ENCODE results near the gene COASY.
"Not testable (repeated sequence)": the region's sequence is repeated elsewhere in the genome, so short reads cannot be mapped to it uniquely, and the experiment has no call there.

Gene COASY

GRCh38 chr17:42537826-42538451 lies 24.0 kb upstream of the COASY start:
- H3K4me3 ChIP-seq (ENCODE audit: low read length), result no peak overlapping the region
- no peak for TF ChIP-seq ZNF274 (IDR thresholded peaks at IDR 0.05; ENCODE audit: low read depth, low read length)

GRCh38 chr17:42538482-42538881 lies 23.5 kb upstream of the COASY start:
- no peak for TF ChIP-seq ZNF274 (IDR thresholded peaks at IDR 0.05; ENCODE audit: low read depth, low read length)
- no peak overlapping the region for H3K4me3 ChIP-seq (ENCODE audit: low read length)

GRCh38 chr17:42540558-42540957 lies 21.4 kb upstream of the COASY start:
- H3K4me3 ChIP-seq (ENCODE audit: low read length), result not testable (repeated sequence)

- TF ChIP-seq ZNF274 (IDR thresholded peaks at IDR 0.05; ENCODE audit: low read depth, low read length), result no peak
- H3K4me3 ChIP-seq (ENCODE audit: low read length), result no peak overlapping the region
These were observed 20.7 kb upstream of the COASY start for GRCh38 chr17:42541041-42541833.

DNA sequence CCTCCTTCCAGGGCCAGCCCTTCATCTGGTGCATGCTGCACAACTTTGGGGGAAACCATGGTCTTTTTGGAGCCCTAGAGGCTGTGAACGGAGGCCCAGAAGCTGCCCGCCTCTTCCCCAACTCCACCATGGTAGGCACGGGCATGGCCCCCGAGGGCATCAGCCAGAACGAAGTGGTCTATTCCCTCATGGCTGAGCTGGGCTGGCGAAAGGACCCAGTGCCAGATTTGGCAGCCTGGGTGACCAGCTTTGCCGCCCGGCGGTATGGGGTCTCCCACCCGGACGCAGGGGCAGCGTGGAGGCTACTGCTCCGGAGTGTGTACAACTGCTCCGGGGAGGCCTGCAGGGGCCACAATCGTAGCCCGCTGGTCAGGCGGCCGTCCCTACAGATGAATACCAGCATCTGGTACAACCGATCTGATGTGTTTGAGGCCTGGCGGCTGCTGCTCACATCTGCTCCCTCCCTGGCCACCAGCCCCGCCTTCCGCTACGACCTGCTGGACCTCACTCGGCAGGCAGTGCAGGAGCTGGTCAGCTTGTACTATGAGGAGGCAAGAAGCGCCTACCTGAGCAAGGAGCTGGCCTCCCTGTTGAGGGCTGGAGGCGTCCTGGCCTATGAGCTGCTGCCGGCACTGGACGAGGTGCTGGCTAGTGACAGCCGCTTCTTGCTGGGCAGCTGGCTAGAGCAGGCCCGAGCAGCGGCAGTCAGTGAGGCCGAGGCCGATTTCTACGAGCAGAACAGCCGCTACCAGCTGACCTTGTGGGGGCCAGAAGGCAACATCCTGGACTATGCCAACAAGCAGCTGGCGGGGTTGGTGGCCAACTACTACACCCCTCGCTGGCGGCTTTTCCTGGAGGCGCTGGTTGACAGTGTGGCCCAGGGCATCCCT lies 18.5 kb upstream of the COASY start:
- TF ChIP-seq ZNF274 (IDR thresholded peaks at IDR 0.05; ENCODE audit: low read depth, low read length), result no peak
- H3K4me3 ChIP-seq (ENCODE audit: low read length), result no peak overlapping the region

DNA sequence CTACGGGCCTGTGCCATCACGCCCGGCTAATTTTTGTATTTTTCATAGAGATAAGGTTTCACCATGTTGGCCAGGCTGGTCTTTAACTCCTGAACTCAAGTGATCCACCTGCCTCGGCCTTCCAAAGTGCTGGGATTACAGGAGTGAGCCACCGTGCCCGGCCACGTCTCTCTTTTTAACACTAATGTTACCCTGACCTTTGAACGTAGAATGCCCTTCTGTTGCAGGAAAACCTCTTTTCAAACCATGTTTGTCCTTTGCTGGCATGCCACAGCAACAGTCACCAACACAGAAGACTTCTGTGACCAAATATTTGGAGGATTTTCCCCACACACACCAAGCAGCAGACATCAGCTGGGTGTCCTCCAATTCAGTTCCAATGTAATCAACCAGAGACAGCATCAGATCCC lies 17.1 kb upstream of the COASY start:
- TF ChIP-seq ZNF274 (IDR thresholded peaks at IDR 0.05; ENCODE audit: low read depth, low read length), result no peak

GRCh38 chr17:42545755-42546505 lies 16.0 kb upstream of the COASY start:
- not testable (repeated sequence) for H3K4me3 ChIP-seq (ENCODE audit: low read length)

More for the DNA sequence above, 17.1 kb upstream of the COASY start:
- no peak overlapping the region for H3K4me3 ChIP-seq (ENCODE audit: low read length)

DNA sequence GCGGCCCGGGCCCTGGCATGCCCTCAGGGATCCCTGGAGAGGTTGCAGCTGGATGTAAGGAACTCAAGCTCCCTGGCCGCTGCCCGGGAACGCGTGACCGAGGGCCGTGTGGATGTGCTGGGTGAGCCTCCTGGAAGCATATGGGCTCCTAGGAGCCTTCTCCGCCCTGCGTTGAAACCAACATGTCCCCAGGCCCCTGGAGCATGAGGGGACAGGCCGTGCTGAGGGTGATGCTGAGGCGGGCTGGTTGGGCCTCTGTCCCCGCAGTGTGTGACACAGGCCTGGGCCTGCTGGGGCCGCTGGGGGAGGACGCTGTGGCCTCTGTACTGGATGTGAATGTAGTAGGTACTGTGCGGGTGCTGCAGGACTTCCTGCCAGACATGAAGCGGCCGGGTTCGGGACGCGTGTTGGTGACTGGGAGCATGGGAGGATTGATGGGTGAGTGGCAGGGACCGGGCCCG lies 14.9 kb upstream of the COASY start:
- no peak for TF ChIP-seq ZNF274 (IDR thresholded peaks at IDR 0.05; ENCODE audit: low read depth, low read length)
- H3K4me3 ChIP-seq (ENCODE audit: low read length), result no peak overlapping the region

DNA sequence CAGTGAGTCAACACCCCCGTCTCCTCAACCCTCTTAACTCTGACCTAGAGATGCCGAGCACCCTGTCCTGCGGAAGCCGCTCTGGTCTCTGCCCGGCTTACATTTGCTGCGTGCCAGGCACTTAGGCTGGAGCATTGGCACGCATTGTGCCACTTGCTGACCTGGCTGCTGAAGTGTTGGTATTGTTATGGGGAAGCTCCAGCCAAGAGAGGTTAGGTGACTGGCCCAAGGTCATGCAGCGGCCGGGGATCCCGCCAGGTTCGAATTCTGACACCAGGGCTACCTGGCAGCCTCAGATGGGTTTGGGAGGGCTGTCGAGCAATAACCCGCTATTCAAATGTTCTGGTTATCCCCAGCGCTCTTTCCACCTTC lies 14.3 kb upstream of the COASY start:
- no peak overlapping the region; the same call in 1 of the 2 replicates for H3K4me3 ChIP-seq (ENCODE audit: low read length)
- no peak for TF ChIP-seq ZNF274 (IDR thresholded peaks at IDR 0.05; ENCODE audit: low read depth, low read length)

GRCh38 chr17:42548070-42548837 lies 13.7 kb upstream of the COASY start:
- no peak for TF ChIP-seq ZNF274 (IDR thresholded peaks at IDR 0.05; ENCODE audit: low read depth, low read length)
- peak overlapping the region; percentile 20; the same call in 1 of the 2 replicates for H3K4me3 ChIP-seq (ENCODE audit: low read length)

GRCh38 chr17:42548993-42549755 lies 12.8 kb upstream of the COASY start:
- TF ChIP-seq ZNF274 (IDR thresholded peaks at IDR 0.05; ENCODE audit: low read depth, low read length), result no peak
- no peak overlapping the region; the same call in 1 of the 2 replicates for H3K4me3 ChIP-seq (ENCODE audit: low read length)

DNA sequence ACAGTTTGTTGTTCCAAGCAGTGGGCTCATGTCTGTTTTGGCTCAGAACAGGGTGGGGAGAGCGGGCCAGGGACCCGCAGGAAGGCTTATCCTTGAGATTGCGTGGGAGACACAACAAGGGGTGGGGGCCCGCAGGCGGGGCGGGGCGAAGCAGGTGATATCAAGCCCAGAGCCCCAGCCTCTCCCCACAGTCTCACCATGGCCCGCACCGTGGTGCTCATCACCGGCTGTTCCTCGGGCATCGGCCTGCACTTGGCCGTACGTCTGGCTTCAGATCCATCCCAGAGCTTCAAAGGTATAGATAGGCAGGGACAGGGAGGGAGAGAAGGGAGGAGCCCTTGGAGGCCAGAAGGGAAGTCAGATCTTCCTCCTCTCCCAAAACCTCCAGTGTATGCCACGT lies 9.2 kb upstream of the COASY start, which contains the start of gene HSD17B1:
Gene HSD17B1, plus strand, starts transcription at position 188 of the 400 bp plus-strand sequence. Its CDS starts 11 bp downstream, at position 199.
- H3K4me3 ChIP-seq (ENCODE audit: low read length), result peak within 1 kb of the TSS; percentile 82; the same call in 1 of the 2 replicates

Data from GM08714 (cell line).